GM06990 (cell line): ENCODE measurements around the gene DNAJC6.

ENCODE experiments used
- DNase-seq: peaks from one replicate; pipeline ENCODE4 v3.0.0-alpha.2; 2011; ENCODE audit not compliant: insufficient read length; ENCODE audit errors: extremely low read depth
- H3K27me3 ChIP-seq: replicated peaks from 2 replicates; pipeline ENCODE4 v1.6.0; 2011; ENCODE audit warnings: low read length; ENCODE audit not compliant: control insufficient read depth, insufficient read depth
- H3K36me3 ChIP-seq: 2 replicates; pipeline ENCODE4 v1.5.1; 2011; ENCODE audit warnings: low read length; ENCODE audit not compliant: control insufficient read depth, insufficient read depth
- H3K4me3 ChIP-seq: replicated peaks from 2 replicates; pipeline ENCODE4 v1.5.1; 2011; ENCODE audit warnings: low read depth, mild to moderate bottlenecking, control low read depth, low read length
- CTCF ChIP-seq: IDR thresholded peaks from 2 replicates; pipeline ENCODE4 v1.5.1; 2011; ENCODE audit warnings: low read length, control low read depth, mild to moderate bottlenecking, inconsistent platforms; ENCODE audit not compliant: insufficient read depth, poor library complexity, severe bottlenecking

The DNAJC6 gene

GRCh38 chr1:65309304-65310077 lies at the start of gene DNAJC6:
Gene DNAJC6 (plus strand): TSS chr1:65309543. CDS start chr1:65309746, 203 bp downstream.
- no peak within 1 kb of the TSS for H3K4me3 ChIP-seq
- H3K27me3 ChIP-seq, result no peaks in the 10 kb centered on the region
- peak; percentile 34 for DNase-seq
- no peak for TF ChIP-seq CTCF
- H3K36me3 ChIP-seq, result no peaks in the 10 kb centered on the region

GRCh38 chr1:65259816-65260215 lies 49.5 kb upstream of the DNAJC6 start:
- Histone ChIP-seq H3K4me3 (no peak overlapping the region), H3K27me3 (no peaks in the 10 kb centered on the region), H3K36me3 (no peaks in the 10 kb centered on the region)
- no peak for TF ChIP-seq CTCF
- DNase-seq, result no peak

GRCh38 chr1:65260851-65261473 lies 48.4 kb upstream of the DNAJC6 start:
- TF ChIP-seq CTCF, result no peak
- no peak for DNase-seq
- no peak overlapping the region for H3K4me3 ChIP-seq
- no peaks in the 10 kb centered on the region for H3K27me3 ChIP-seq
- no peaks in the 10 kb centered on the region for H3K36me3 ChIP-seq

- no peak overlapping the region for H3K4me3 ChIP-seq
- TF ChIP-seq CTCF, result no peak
- DNase-seq, result no peak
- no peaks in the 10 kb centered on the region for H3K27me3 ChIP-seq
- no peaks in the 10 kb centered on the region for H3K36me3 ChIP-seq
Observed at GRCh38 chr1:65263286-65263685, 46.1 kb upstream of the DNAJC6 start.

- no peaks in the 10 kb centered on the region for H3K27me3 ChIP-seq
- no peak overlapping the region for H3K4me3 ChIP-seq
- TF ChIP-seq CTCF, result no peak
- no peak for DNase-seq
- no peaks in the 10 kb centered on the region for H3K36me3 ChIP-seq
Observed at GRCh38 chr1:65264197-65264929, 45.0 kb upstream of the DNAJC6 start.
